Kidney tubule cell (primary cell): ENCODE data around the gene RWDD1.
"Not testable (repeated sequence)": the region's sequence is repeated elsewhere in the genome, so short reads cannot be mapped to it uniquely, and the experiment has no call there.

Experiments
- DNase-seq: peaks from one replicate; pipeline ENCODE4 v3.0.0-alpha.2; 2018; ENCODE audit warnings: low spot score

Gene RWDD1

GRCh38 chr6:116560130-116560529 lies 11.2 kb upstream of the RWDD1 start:
- DNase-seq, result no peak

GRCh38 chr6:116561377-116562018 lies 9.8 kb upstream of the RWDD1 start:
- peak; percentile 71 for DNase-seq

- no peak for DNase-seq
These were observed 9.3 kb upstream of the RWDD1 start for GRCh38 chr6:116562019-116562403.

- no peak for DNase-seq
These were observed 8.7 kb upstream of the RWDD1 start for GRCh38 chr6:116562614-116563013.

GRCh38 chr6:116563830-116564229 lies 7.5 kb upstream of the RWDD1 start:
- DNase-seq, result no peak

GRCh38 chr6:116564311-116564710 lies 7.0 kb upstream of the RWDD1 start:
- peak; percentile 27 for DNase-seq

- no peak for DNase-seq
These were observed 6.1 kb upstream of the RWDD1 start for GRCh38 chr6:116564921-116565872.

- DNase-seq, result no peak
These were observed 3.2 kb upstream of the RWDD1 start for GRCh38 chr6:116568111-116568510.

GRCh38 chr6:116568821-116569755 lies 2.2 kb upstream of the RWDD1 start:
- peak; percentile 64 for DNase-seq

GRCh38 chr6:116571683-116572000 lies 338 bp downstream of the RWDD1 start:
- DNase-seq, result no peak

- DNase-seq, result peak; percentile 52
These were observed 858 bp downstream of the RWDD1 start for GRCh38 chr6:116572162-116572561.

GRCh38 chr6:116575227-116575626 lies 3.9 kb downstream of the RWDD1 start:
- no peak for DNase-seq

- no peak for DNase-seq
These were observed 6.2 kb downstream of the RWDD1 start for GRCh38 chr6:116577486-116577885.

GRCh38 chr6:116578335-116578734 lies 7.0 kb downstream of the RWDD1 start:
- DNase-seq, result no peak

- no peak for DNase-seq
These were observed 7.8 kb downstream of the RWDD1 start for GRCh38 chr6:116579143-116579542.

- DNase-seq, result no peak
These were observed 8.9 kb downstream of the RWDD1 start for GRCh38 chr6:116580198-116580597.

- no peak for DNase-seq
These were observed 15.0 kb downstream of the RWDD1 start for GRCh38 chr6:116586276-116586675.

- DNase-seq, result no peak
These were observed 15.4 kb downstream of the RWDD1 start for GRCh38 chr6:116586738-116587137.

GRCh38 chr6:116595247-116595646 lies 23.9 kb downstream of the RWDD1 start:
- DNase-seq, result no peak

- no peak for DNase-seq
These were observed 25.5 kb downstream of the RWDD1 start for GRCh38 chr6:116596815-116597214.

- not testable (repeated sequence) for DNase-seq
These were observed 32.6 kb downstream of the RWDD1 start for GRCh38 chr6:116603916-116604315.

GRCh38 chr6:116604868-116605267 lies 33.6 kb downstream of the RWDD1 start:
- not testable (repeated sequence) for DNase-seq
